GM12878 (cell line): ENCODE results near the gene GABBR2. TPM values are rescaled to one million over a fixed set of nuclear protein-coding genes. Genes with fewer than 3 reads are reported as not detected.

Experiments used
- ATAC-seq: fragments of 200-7000 bp; cut with Tn5 transposase; 3 replicates; pipeline ENCODE4 v1.9.1; 2020; ENCODE audit warnings: mild to moderate bottlenecking, moderate library complexity
- BruUV-seq: library from RNA; stranded (reverse); fragments of 400-500 nt; replicated peaks from 2 replicates; lab custom pipeline; 2021; lab: Mats Ljungman, UMichigan
- CTCF ChIA-PET: fragments of 300-600 bp; sonication (Branson Sonifier 250); formaldehyde crosslinking; extraction: SDS; loops from one replicate; lab custom pipeline; 2021; ENCODE audit warnings: inconsistent platforms; lab: Yijun Ruan, JAX
- POLR2A ChIA-PET: fragments of 350-600 bp; formaldehyde crosslinking; extraction: SDS; loops from one replicate; lab custom pipeline; 2021; ENCODE audit warnings: inconsistent platforms; lab: Charles Lee
- RAD21 ChIA-PET: fragments of 300-600 bp; sonication (Branson Sonifier 250); formaldehyde crosslinking; loops from one replicate; lab custom pipeline; 2023; ENCODE audit warnings: antibody characterized with exemption; ENCODE audit not compliant: unreplicated experiment; lab: Charles Lee
- SMC1A ChIA-PET: fragments of 300-600 bp; sonication (Branson Sonifier 250); formaldehyde crosslinking; loops from one replicate; lab custom pipeline; 2023; ENCODE audit not compliant: unreplicated experiment, uncharacterized antibody; lab: Charles Lee
- DNase-seq: peaks from one replicate; pipeline ENCODE4 v3.0.0-alpha.2; 2011; ENCODE audit warnings: low read depth, low spot score
- FAIRE-seq: peaks from 3 replicates; lab custom pipeline; 2011; peaks lifted over from hg19 to GRCh38; lab: Jason Lieb, UNC
- H2AFZ ChIP-seq: 2 replicates; pipeline ENCODE4 v1.6.0; 2011; ENCODE audit warnings: low read depth, low read length, control low read depth; ENCODE audit not compliant: control insufficient read depth
- H3K27ac ChIP-seq: 2 replicates; pipeline ENCODE4 v1.5.1; 2011; ENCODE audit warnings: control low read depth; ENCODE audit not compliant: control insufficient read depth, insufficient read depth
- H3K27me3 ChIP-seq, 2 experiments: replicated peaks in 1 of 2; 2 replicates each; pipeline versions ENCODE4 v1.6.0 to v1.6.1; 2011; ENCODE audit warnings: low read length in 1 of 2; ENCODE audit not compliant: control insufficient read depth in 2 of 2, insufficient read depth in 2 of 2
- H3K36me3 ChIP-seq, 2 experiments: 2 replicates each; pipeline ENCODE4 v1.5.1; 2011; ENCODE audit warnings: low read length in 1 of 2; ENCODE audit not compliant: control insufficient read depth in 2 of 2, insufficient read depth in 2 of 2
- H3K4me1 ChIP-seq: 2 replicates; pipeline ENCODE4 v1.6.1; 2011; ENCODE audit warnings: mild to moderate bottlenecking, low read length, moderate library complexity, mixed read lengths; ENCODE audit not compliant: control insufficient read depth, insufficient read depth
- H3K4me2 ChIP-seq: 2 replicates; pipeline ENCODE4 v1.6.0; 2011; ENCODE audit warnings: control low read depth; ENCODE audit not compliant: control insufficient read depth, insufficient read depth
- H3K4me3 ChIP-seq: fragments of 200-600 bp; sonication (generic); 2 replicates; pipeline ENCODE4 v1.5.1; 2016
- H3K79me2 ChIP-seq: 2 replicates; pipeline ENCODE4 v1.6.0; 2011; ENCODE audit warnings: low read length; ENCODE audit not compliant: control insufficient read depth, insufficient read depth
- H3K9ac ChIP-seq: 2 replicates; pipeline ENCODE4 v1.8.0; 2011; ENCODE audit warnings: low read length, control low read depth, mixed read lengths; ENCODE audit not compliant: control insufficient read depth, insufficient read depth
- H3K9me3 ChIP-seq: replicated peaks from 3 replicates; pipeline ENCODE4 v1.5.1; 2011; ENCODE audit warnings: mild to moderate bottlenecking, low read length; ENCODE audit not compliant: control insufficient read depth, insufficient read depth
- H4K20me1 ChIP-seq: 2 replicates; pipeline ENCODE4 v1.6.0; 2011; ENCODE audit not compliant: control insufficient read depth, insufficient read depth
- EED ChIP-seq: sonication (generic); IDR thresholded peaks from 2 replicates; pipeline ENCODE4 v1.6.1; 2016; ENCODE audit warnings: antibody characterized with exemption, low read depth
- FOXM1 ChIP-seq: IDR thresholded peaks from 2 replicates; pipeline ENCODE4 v1.6.1; 2012; ENCODE audit warnings: low read depth, mild to moderate bottlenecking, inconsistent platforms, low read length, moderate library complexity
- RUNX3 ChIP-seq: IDR thresholded peaks from 2 replicates; pipeline ENCODE4 v1.6.1; 2012; ENCODE audit warnings: low read length, inconsistent platforms
- SMAD1 ChIP-seq: fragments of 450-650 bp; IDR thresholded peaks from 2 replicates; pipeline ENCODE4 v1.6.1; 2018; ENCODE audit warnings: mild to moderate bottlenecking, low read depth; ENCODE audit not compliant: partially characterized antibody
- SP1 ChIP-seq: IDR thresholded peaks from one replicate; pipeline ENCODE4 v1.6.1; 2011; ENCODE audit warnings: low read depth, low read length
- SREBF2 ChIP-seq: IDR thresholded peaks from 2 replicates; pipeline ENCODE4 v1.6.1; 2012; ENCODE audit warnings: mild to moderate bottlenecking, low read length
- ZNF622 ChIP-seq: fragments of 450-650 bp; IDR thresholded peaks from 2 replicates; pipeline ENCODE4 v1.6.1; 2017; ENCODE audit warnings: mild to moderate bottlenecking, inconsistent platforms
- WGBS: methylation state at CpG from one replicate; pipeline ENCODE4 v1.1.6; 2016; ENCODE audit warnings: low lambda C conversion rate; ENCODE audit not compliant: insufficient replicate concordance, insufficient coverage; ENCODE audit errors: missing lambda C conversion rate; 5-methylcytosine and 5-hydroxymethylcytosine counted together
- in situ Hi-C: fragments of 300-500 bp; cut with MboI; formaldehyde crosslinking; loops from 9 replicates; pipeline ENCODE4 v1.14.3; 2018; ENCODE audit warnings: mixed read lengths
- intact Hi-C: fragments of 100-400 bp; cut with micrococcal nuclease; formaldehyde crosslinking; loops from one replicate; pipeline ENCODE4 v1.14.2; 2022; ENCODE audit not compliant: unreplicated experiment
- polyA plus RNA-seq, 11 experiments: library from polyadenylated mRNA; depleted of rRNA in 4 of 11; unstranded in 6 of 11; stranded (reverse) in 5 of 11; fragments of >200 nt; fragmentation: Nextera tagmentation in 4 of 11; fragmentation: Illumina TruSeq in 1 of 11; extraction: Ambion mirVana in 4 of 11; extraction: Trizol in 1 of 11; gene quantifications; 1 replicate in 1 of 11; 2 replicates in 10 of 11; pipeline versions ENCODE4 v1.2.1 to v1.2.3, GENCODE V29; 2011 to 2016; ENCODE audit warnings: inconsistent platforms in 2 of 11, missing spikeins in 2 of 11, low read depth in 1 of 11
- total RNA-seq, 4 experiments: library from RNA; depleted of rRNA in 3 of 4; stranded (reverse); fragments of >200 nt in 3 of 4; fragmentation: Illumina TruSeq in 1 of 4; extraction: Trizol in 1 of 4; gene quantifications; 2 replicates each; pipeline versions ENCODE4 v1.2.1 to v1.2.3, GENCODE V29; 2013 to 2021
- TF ChIP-seq, protein P1 (sequence below): fragments of 450-650 bp; IDR thresholded peaks from 2 replicates; pipeline ENCODE4 v1.6.1; 2014; ENCODE audit warnings: mild to moderate bottlenecking
- TF ChIP-seq, protein P2 (sequence below): fragments of 450-650 bp; IDR thresholded peaks from 2 replicates; pipeline ENCODE4 v1.6.1; 2017; ENCODE audit warnings: mild to moderate bottlenecking, moderate library complexity
- TF ChIP-seq, protein P3 (sequence below): fragments of 450-650 bp; formaldehyde crosslinking; IDR thresholded peaks from 2 replicates; pipeline ENCODE4 v1.4.0; 2022; ENCODE audit warnings: mild to moderate bottlenecking, moderate library complexity
- TF ChIP-seq, protein P4 (sequence below): fragments of 450-650 bp; IDR thresholded peaks from 2 replicates; pipeline ENCODE4 v1.6.1; 2017; ENCODE audit warnings: mild to moderate bottlenecking
- TF ChIP-seq, protein P5 (sequence below): fragments of 450-650 bp; IDR thresholded peaks from 2 replicates; pipeline ENCODE4 v1.6.1; 2017; ENCODE audit warnings: mild to moderate bottlenecking, low read depth, inconsistent platforms; ENCODE audit not compliant: poor library complexity, severe bottlenecking

GABBR2 gene
- total and polyA plus RNA-seq, 10 of the 15 experiments (the other 5 are each of a cell fraction or from before 2014, with no cell fraction given) = 0.02 to 2.2 (median 0.06) TPM; not detected in 2

DNA sequence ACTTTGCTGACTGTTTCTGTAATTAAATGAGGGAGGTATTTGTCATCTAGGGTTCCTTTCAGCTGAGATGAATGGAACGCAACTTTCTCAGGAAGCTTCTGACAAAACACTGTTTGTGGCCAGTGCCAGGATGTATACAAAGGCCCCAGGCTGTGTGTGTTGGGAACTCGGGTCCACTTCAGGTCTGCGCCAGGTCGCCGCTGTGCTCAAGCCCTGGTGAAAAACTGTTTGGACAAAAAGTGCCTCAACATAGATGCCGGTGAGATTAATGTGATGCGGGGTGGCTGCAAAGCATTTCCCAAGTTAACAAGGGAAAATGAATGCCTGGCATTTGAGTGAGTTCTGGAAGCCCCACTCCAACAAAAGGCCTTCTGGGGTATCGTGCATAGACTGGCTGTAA is 156.4 kb downstream of the GABBR2 start:
- Histone ChIP-seq H3K4me3 (no peak overlapping the region), H3K9me3 (no peaks in the 10 kb centered on the region), H3K4me1 (no peaks in the 10 kb centered on the region), H3K9ac (no peak overlapping the region), H3K79me2 (no peaks in the 10 kb centered on the region), H3K27me3 (no peaks in the 10 kb centered on the region), H3K4me2 (no peak overlapping the region), H2AFZ (no peak overlapping the region), H4K20me1 (no peaks in the 10 kb centered on the region), H3K36me3 (no peaks in the 10 kb centered on the region), H3K27ac (no peak overlapping the region)
- intact Hi-C loops (no loop called here), in situ Hi-C loops (no loop called here)
- DNase-seq (no peak), ATAC-seq (no peak), FAIRE-seq (no peak)
- SMC1A ChIA-PET = interaction anchor here (1.0 kb wide), 1 partner anchor 12 kb away, joined by 3 read pairs; no protein-coding TSS in a partner anchor
- CTCF ChIA-PET = interaction anchor here (1.4 kb wide), 1 partner anchor 22 kb away, joined by 3 read pairs; no protein-coding TSS in a partner anchor
- no TSS peak for BruUV-seq
- RAD21 ChIA-PET = no interaction called here
- POLR2A ChIA-PET = no interaction called here
- 74% methylated on average over 8 of the region's 8 CpGs for WGBS
- TF ChIP-seq, protein P1, sequence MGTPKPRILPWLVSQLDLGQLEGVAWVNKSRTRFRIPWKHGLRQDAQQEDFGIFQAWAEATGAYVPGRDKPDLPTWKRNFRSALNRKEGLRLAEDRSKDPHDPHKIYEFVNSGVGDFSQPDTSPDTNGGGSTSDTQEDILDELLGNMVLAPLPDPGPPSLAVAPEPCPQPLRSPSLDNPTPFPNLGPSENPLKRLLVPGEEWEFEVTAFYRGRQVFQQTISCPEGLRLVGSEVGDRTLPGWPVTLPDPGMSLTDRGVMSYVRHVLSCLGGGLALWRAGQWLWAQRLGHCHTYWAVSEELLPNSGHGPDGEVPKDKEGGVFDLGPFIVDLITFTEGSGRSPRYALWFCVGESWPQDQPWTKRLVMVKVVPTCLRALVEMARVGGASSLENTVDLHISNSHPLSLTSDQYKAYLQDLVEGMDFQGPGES = no peak
- TF ChIP-seq, protein P2, sequence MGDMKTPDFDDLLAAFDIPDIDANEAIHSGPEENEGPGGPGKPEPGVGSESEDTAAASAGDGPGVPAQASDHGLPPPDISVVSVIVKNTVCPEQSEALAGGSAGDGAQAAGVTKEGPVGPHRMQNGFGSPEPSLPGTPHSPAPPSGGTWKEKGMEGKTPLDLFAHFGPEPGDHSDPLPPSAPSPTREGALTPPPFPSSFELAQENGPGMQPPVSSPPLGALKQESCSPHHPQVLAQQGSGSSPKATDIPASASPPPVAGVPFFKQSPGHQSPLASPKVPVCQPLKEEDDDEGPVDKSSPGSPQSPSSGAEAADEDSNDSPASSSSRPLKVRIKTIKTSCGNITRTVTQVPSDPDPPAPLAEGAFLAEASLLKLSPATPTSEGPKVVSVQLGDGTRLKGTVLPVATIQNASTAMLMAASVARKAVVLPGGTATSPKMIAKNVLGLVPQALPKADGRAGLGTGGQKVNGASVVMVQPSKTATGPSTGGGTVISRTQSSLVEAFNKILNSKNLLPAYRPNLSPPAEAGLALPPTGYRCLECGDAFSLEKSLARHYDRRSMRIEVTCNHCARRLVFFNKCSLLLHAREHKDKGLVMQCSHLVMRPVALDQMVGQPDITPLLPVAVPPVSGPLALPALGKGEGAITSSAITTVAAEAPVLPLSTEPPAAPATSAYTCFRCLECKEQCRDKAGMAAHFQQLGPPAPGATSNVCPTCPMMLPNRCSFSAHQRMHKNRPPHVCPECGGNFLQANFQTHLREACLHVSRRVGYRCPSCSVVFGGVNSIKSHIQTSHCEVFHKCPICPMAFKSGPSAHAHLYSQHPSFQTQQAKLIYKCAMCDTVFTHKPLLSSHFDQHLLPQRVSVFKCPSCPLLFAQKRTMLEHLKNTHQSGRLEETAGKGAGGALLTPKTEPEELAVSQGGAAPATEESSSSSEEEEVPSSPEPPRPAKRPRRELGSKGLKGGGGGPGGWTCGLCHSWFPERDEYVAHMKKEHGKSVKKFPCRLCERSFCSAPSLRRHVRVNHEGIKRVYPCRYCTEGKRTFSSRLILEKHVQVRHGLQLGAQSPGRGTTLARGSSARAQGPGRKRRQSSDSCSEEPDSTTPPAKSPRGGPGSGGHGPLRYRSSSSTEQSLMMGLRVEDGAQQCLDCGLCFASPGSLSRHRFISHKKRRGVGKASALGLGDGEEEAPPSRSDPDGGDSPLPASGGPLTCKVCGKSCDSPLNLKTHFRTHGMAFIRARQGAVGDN = no peak
- TF ChIP-seq SP1 = no peak
- TF ChIP-seq, protein P3, sequence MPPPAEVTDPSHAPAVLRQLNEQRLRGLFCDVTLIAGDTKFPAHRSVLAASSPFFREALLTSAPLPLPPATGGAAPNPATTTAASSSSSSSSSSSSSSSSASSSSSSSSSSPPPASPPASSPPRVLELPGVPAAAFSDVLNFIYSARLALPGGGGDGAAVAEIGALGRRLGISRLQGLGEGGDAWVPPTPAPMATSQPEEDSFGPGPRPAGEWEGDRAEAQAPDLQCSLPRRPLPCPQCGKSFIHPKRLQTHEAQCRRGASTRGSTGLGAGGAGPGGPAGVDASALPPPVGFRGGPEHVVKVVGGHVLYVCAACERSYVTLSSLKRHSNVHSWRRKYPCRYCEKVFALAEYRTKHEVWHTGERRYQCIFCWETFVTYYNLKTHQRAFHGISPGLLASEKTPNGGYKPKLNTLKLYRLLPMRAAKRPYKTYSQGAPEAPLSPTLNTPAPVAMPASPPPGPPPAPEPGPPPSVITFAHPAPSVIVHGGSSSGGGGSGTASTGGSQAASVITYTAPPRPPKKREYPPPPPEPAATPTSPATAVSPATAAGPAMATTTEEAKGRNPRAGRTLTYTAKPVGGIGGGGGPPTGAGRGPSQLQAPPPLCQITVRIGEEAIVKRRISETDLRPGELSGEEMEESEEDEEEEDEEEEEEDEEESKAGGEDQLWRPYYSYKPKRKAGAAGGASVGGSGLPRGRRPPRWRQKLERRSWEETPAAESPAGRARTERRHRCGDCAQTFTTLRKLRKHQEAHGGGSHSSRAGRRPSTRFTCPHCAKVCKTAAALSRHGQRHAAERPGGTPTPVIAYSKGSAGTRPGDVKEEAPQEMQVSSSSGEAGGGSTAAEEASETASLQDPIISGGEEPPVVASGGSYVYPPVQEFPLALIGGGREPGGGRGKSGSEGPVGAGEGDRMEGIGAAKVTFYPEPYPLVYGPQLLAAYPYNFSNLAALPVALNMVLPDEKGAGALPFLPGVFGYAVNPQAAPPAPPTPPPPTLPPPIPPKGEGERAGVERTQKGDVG (CRISPR knock-in tag) = no peak
- TF ChIP-seq, protein P4, sequence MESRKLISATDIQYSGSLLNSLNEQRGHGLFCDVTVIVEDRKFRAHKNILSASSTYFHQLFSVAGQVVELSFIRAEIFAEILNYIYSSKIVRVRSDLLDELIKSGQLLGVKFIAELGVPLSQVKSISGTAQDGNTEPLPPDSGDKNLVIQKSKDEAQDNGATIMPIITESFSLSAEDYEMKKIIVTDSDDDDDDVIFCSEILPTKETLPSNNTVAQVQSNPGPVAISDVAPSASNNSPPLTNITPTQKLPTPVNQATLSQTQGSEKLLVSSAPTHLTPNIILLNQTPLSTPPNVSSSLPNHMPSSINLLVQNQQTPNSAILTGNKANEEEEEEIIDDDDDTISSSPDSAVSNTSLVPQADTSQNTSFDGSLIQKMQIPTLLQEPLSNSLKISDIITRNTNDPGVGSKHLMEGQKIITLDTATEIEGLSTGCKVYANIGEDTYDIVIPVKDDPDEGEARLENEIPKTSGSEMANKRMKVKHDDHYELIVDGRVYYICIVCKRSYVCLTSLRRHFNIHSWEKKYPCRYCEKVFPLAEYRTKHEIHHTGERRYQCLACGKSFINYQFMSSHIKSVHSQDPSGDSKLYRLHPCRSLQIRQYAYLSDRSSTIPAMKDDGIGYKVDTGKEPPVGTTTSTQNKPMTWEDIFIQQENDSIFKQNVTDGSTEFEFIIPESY = no peak
- TF ChIP-seq RUNX3 = no peak
- TF ChIP-seq ZNF622 = no peak
- no peak for TF ChIP-seq FOXM1
- no peak for TF ChIP-seq SMAD1
- TF ChIP-seq, protein P5, sequence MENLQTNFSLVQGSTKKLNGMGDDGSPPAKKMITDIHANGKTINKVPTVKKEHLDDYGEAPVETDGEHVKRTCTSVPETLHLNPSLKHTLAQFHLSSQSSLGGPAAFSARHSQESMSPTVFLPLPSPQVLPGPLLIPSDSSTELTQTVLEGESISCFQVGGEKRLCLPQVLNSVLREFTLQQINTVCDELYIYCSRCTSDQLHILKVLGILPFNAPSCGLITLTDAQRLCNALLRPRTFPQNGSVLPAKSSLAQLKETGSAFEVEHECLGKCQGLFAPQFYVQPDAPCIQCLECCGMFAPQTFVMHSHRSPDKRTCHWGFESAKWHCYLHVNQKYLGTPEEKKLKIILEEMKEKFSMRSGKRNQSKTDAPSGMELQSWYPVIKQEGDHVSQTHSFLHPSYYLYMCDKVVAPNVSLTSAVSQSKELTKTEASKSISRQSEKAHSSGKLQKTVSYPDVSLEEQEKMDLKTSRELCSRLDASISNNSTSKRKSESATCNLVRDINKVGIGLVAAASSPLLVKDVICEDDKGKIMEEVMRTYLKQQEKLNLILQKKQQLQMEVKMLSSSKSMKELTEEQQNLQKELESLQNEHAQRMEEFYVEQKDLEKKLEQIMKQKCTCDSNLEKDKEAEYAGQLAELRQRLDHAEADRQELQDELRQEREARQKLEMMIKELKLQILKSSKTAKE = no peak
- no peak for TF ChIP-seq SREBF2
- no peak for TF ChIP-seq EED
